OCI-LY1 (cell line): Measurements from ENCODE around the gene ZIC1.

ENCODE experiments used
- H2AFZ ChIP-seq: fragments of 200-600 bp; sonication (generic), shearing (Covaris generic); 2 replicates; pipeline ENCODE4 v1.6.0; 2014; ENCODE audit warnings: antibody characterized with exemption, mild to moderate bottlenecking, low read length
- H3F3A ChIP-seq: fragments of 200-600 bp; sonication (generic), shearing (Covaris generic); 2 replicates; pipeline ENCODE4 v1.6.0; 2014; ENCODE audit warnings: mild to moderate bottlenecking, antibody characterized with exemption, low read length, moderate library complexity; ENCODE audit not compliant: insufficient read depth
- H3K27ac ChIP-seq: fragments of 200-600 bp; sonication (generic); 2 replicates; pipeline ENCODE4 v1.5.1; 2014; ENCODE audit warnings: low read length, mixed run types, mild to moderate bottlenecking, low read depth; ENCODE audit not compliant: poor library complexity, severe bottlenecking
- H3K27me3 ChIP-seq: fragments of 200-600 bp; sonication (generic); 2 replicates; pipeline ENCODE4 v1.6.0; 2014; ENCODE audit warnings: antibody characterized with exemption, mild to moderate bottlenecking, low read length, moderate library complexity; ENCODE audit not compliant: insufficient read depth
- H3K36me3 ChIP-seq: fragments of 200-600 bp; sonication (generic); 2 replicates; pipeline ENCODE4 v1.6.1; 2014; ENCODE audit warnings: mild to moderate bottlenecking, antibody characterized with exemption, low read length, moderate library complexity, mixed read lengths; ENCODE audit not compliant: insufficient read depth
- H3K4me1 ChIP-seq: fragments of 200-600 bp; sonication (generic); 2 replicates; pipeline ENCODE4 v1.5.1; 2014; ENCODE audit warnings: mild to moderate bottlenecking, low read length, moderate library complexity; ENCODE audit not compliant: insufficient read depth, severe bottlenecking
- H3K4me2 ChIP-seq: fragments of 200-600 bp; sonication (generic), shearing (Covaris generic); 2 replicates; pipeline ENCODE4 v1.6.1; 2014; ENCODE audit warnings: low read length
- H3K4me3 ChIP-seq: fragments of 200-600 bp; sonication (generic); 2 replicates; pipeline ENCODE4 v1.5.1; 2014; ENCODE audit warnings: low read length, low read depth, mild to moderate bottlenecking, mixed read lengths; ENCODE audit not compliant: poor library complexity, severe bottlenecking
- H3K79me2 ChIP-seq: fragments of 200-600 bp; shearing (Covaris generic); 2 replicates; pipeline ENCODE4 v1.6.1; 2016; ENCODE audit warnings: mixed run types, low read length, mixed read lengths; ENCODE audit not compliant: insufficient read depth
- H3K9ac ChIP-seq: fragments of 200-600 bp; sonication (generic), shearing (Covaris generic); 2 replicates; pipeline ENCODE4 v1.6.1; 2014; ENCODE audit warnings: mild to moderate bottlenecking, low read length, mixed read lengths
- H3K9me2 ChIP-seq: fragments of 200-600 bp; sonication (generic), shearing (Covaris generic); 2 replicates; pipeline ENCODE4 v1.6.1; 2014; ENCODE audit warnings: low read depth, mild to moderate bottlenecking, low read length, mixed read lengths
- H3K9me3 ChIP-seq: fragments of 200-600 bp; shearing (Covaris generic); 2 replicates; pipeline ENCODE4 v1.6.1; 2014; ENCODE audit warnings: low read length, mixed read lengths
- H4K20me1 ChIP-seq: fragments of 200-600 bp; sonication (generic), shearing (Covaris generic); 2 replicates; pipeline ENCODE4 v1.6.0; 2016; ENCODE audit warnings: mild to moderate bottlenecking, low read length; ENCODE audit not compliant: insufficient read depth
- CTCF ChIP-seq: fragments of 200-600 bp; sonication (generic), shearing (Covaris generic); IDR thresholded peaks from 2 replicates; pipeline ENCODE4 v1.5.1; 2017; ENCODE audit warnings: mild to moderate bottlenecking, antibody characterized with exemption, low read length, moderate library complexity, mixed read lengths
- EZH2 ChIP-seq: fragments of 200-600 bp; sonication (generic), shearing (Covaris generic); IDR thresholded peaks from 2 replicates; pipeline ENCODE4 v1.8.0; 2017; ENCODE audit warnings: borderline replicate concordance, mixed run types, mild to moderate bottlenecking, antibody characterized with exemption, low read length, moderate library complexity, mixed read lengths

ZIC1 gene

GRCh38 chr3:147426931-147427330 lies 17.8 kb downstream of the ZIC1 start:
- TF ChIP-seq CTCF (no peak), EZH2 (no peak)
- no peaks in the 10 kb centered on the region for H3K79me2 ChIP-seq
- no peaks in the 10 kb centered on the region for H3F3A ChIP-seq
- no peak overlapping the region for H3K4me3 ChIP-seq
- H2AFZ ChIP-seq = no peak overlapping the region
- H3K36me3 ChIP-seq = no peaks in the 10 kb centered on the region
- no peak overlapping the region for H3K4me2 ChIP-seq
- H3K9ac ChIP-seq = no peak overlapping the region
- no peaks in the 10 kb centered on the region for H3K4me1 ChIP-seq
- no peak overlapping the region for H3K27ac ChIP-seq
- H3K27me3 ChIP-seq = no peaks in the 10 kb centered on the region; the same call in 1 of the 2 replicates
- H3K9me3 ChIP-seq = no peaks in the 10 kb centered on the region
- no peaks in the 10 kb centered on the region for H3K9me2 ChIP-seq
- no peaks in the 10 kb centered on the region for H4K20me1 ChIP-seq

- H3K4me3 ChIP-seq = no peak overlapping the region
- H3K9ac ChIP-seq = no peak overlapping the region
- no peaks in the 10 kb centered on the region for H4K20me1 ChIP-seq
- H3K27ac ChIP-seq = no peak overlapping the region
- H3K4me2 ChIP-seq = no peak overlapping the region
- H2AFZ ChIP-seq = no peak overlapping the region
- no peaks in the 10 kb centered on the region for H3K79me2 ChIP-seq
- no peaks in the 10 kb centered on the region for H3K4me1 ChIP-seq
- no peaks in the 10 kb centered on the region; the same call in 1 of the 2 replicates for H3K27me3 ChIP-seq
- H3K9me3 ChIP-seq = no peaks in the 10 kb centered on the region
- no peaks in the 10 kb centered on the region for H3F3A ChIP-seq
- H3K36me3 ChIP-seq = no peaks in the 10 kb centered on the region
- H3K9me2 ChIP-seq = no peaks in the 10 kb centered on the region
- TF ChIP-seq EZH2 (no peak), CTCF (no peak)
Observed at GRCh38 chr3:147427746-147428145, 18.6 kb downstream of the ZIC1 start.

GRCh38 chr3:147428326-147428725 lies 19.2 kb downstream of the ZIC1 start:
- no peak overlapping the region for H2AFZ ChIP-seq
- H3K79me2 ChIP-seq = no peaks in the 10 kb centered on the region
- H3K36me3 ChIP-seq = no peaks in the 10 kb centered on the region
- no peak overlapping the region for H3K9ac ChIP-seq
- H3K9me3 ChIP-seq = no peaks in the 10 kb centered on the region
- H3K27ac ChIP-seq = no peak overlapping the region
- no peaks in the 10 kb centered on the region for H3K4me1 ChIP-seq
- H3F3A ChIP-seq = no peaks in the 10 kb centered on the region
- H3K9me2 ChIP-seq = no peaks in the 10 kb centered on the region
- TF ChIP-seq CTCF = no peak
- no peak for TF ChIP-seq EZH2
- H4K20me1 ChIP-seq = no peaks in the 10 kb centered on the region
- no peak overlapping the region for H3K4me2 ChIP-seq
- no peaks in the 10 kb centered on the region; the same call in 1 of the 2 replicates for H3K27me3 ChIP-seq
- H3K4me3 ChIP-seq = no peak overlapping the region
